Panc1 (cell line): ENCODE results near the gene KRTAP2-2. TPM values are rescaled to one million over a fixed set of nuclear protein-coding genes. Genes with fewer than 3 reads are reported as not detected.

Experiments
- ATAC-seq: fragments of 200-7000 bp; cut with Tn5 transposase; 2 replicates; pipeline ENCODE4 v1.9.1; 2020; ENCODE audit warnings: mild to moderate bottlenecking, moderate library complexity
- BruUV-seq: library from RNA; stranded (reverse); fragments of 400-500 nt; replicated peaks from 2 replicates; lab custom pipeline; 2021; lab: Mats Ljungman, UMichigan
- CTCF ChIA-PET: fragments of 300-600 bp; sonication (Branson Sonifier 250); formaldehyde crosslinking; loops from one replicate; lab custom pipeline; 2022; ENCODE audit warnings: antibody characterized with exemption; lab: Charles Lee
- POLR2A ChIA-PET: fragments of 300-600 bp; sonication (Branson Sonifier 250); formaldehyde crosslinking; loops from one replicate; lab custom pipeline; 2022; ENCODE audit warnings: antibody characterized with exemption; lab: Charles Lee
- DNase-seq: peaks from one replicate; pipeline ENCODE4 v3.0.0-alpha.2; 2010; ENCODE audit warnings: low read depth, low spot score
- H3K27ac ChIP-seq: 2 replicates; pipeline ENCODE4 v1.5.1; 2011; ENCODE audit warnings: mild to moderate bottlenecking, low read length, inconsistent platforms
- H3K27me3 ChIP-seq: fragments of 200-500 bp; sonication (Bioruptor generic); 2 replicates; pipeline ENCODE4 v1.6.0; 2014; ENCODE audit warnings: low read length, inconsistent platforms; ENCODE audit not compliant: control insufficient read depth, insufficient read depth
- H3K36me3 ChIP-seq: fragments of 200-500 bp; sonication (Bioruptor generic); 2 replicates; pipeline ENCODE4 v1.5.1; 2014; ENCODE audit warnings: inconsistent platforms, mild to moderate bottlenecking, low read length, moderate library complexity; ENCODE audit not compliant: control insufficient read depth, insufficient read depth
- H3K4me1 ChIP-seq: 2 replicates; pipeline ENCODE4 v1.5.1; 2011; ENCODE audit warnings: inconsistent platforms, mild to moderate bottlenecking, low read length, moderate library complexity; ENCODE audit not compliant: control insufficient read depth, insufficient read depth
- H3K4me3 ChIP-seq, 2 experiments: 2 replicates each; pipeline ENCODE4 v1.5.1; 2011 to 2012; ENCODE audit warnings: low read depth in 2 of 2, low read length in 2 of 2, mild to moderate bottlenecking in 2 of 2, inconsistent platforms in 1 of 2, moderate library complexity in 1 of 2
- H3K9me3 ChIP-seq: fragments of 200-500 bp; sonication (Bioruptor generic); 2 replicates; pipeline ENCODE4 v1.5.1; 2014; ENCODE audit warnings: low read depth, mild to moderate bottlenecking, inconsistent platforms, low read length, moderate library complexity; ENCODE audit not compliant: control insufficient read depth, insufficient read depth
- POLR2AphosphoS5 ChIP-seq: IDR thresholded peaks from 2 replicates; pipeline ENCODE4 v1.6.1; 2012; ENCODE audit warnings: mild to moderate bottlenecking, low read depth, low read length, moderate library complexity
- SIN3A ChIP-seq: IDR thresholded peaks from 2 replicates; pipeline ENCODE4 v1.6.1; 2012; ENCODE audit warnings: low read depth, mild to moderate bottlenecking, low read length, moderate library complexity, borderline replicate concordance; ENCODE audit not compliant: insufficient read depth
- TCF7L2 ChIP-seq: IDR thresholded peaks from 2 replicates; pipeline ENCODE4 v1.6.1; 2011; ENCODE audit warnings: mild to moderate bottlenecking, low read depth, low read length, inconsistent platforms
- in situ Hi-C: cut with HindIII; loops from 2 replicates; pipeline ENCODE4 v1.10.0; 2016; ENCODE audit warnings: low sequenced_read_pairs, low pct_unique_long_range_greater_than_20kb
- intact Hi-C: fragments of 100-400 bp; cut with micrococcal nuclease; formaldehyde crosslinking; loops from one replicate; pipeline ENCODE4 v1.10.0; 2022; ENCODE audit not compliant: unreplicated experiment
- total RNA-seq: library from RNA; stranded (reverse); gene quantifications from one replicate; pipeline ENCODE4 v1.2.1, GENCODE V29; 2021; ENCODE audit not compliant: unreplicated experiment
- TF ChIP-seq, protein P1 (sequence below): fragments of 450-650 bp; IDR thresholded peaks from 2 replicates; pipeline ENCODE4 v1.5.1; 2017; ENCODE audit warnings: mild to moderate bottlenecking
- TF ChIP-seq, protein P2 (sequence below), 2 experiments: IDR thresholded peaks; 2 replicates each; pipeline ENCODE4 v1.6.1; 2011 to 2012; ENCODE audit warnings: low read depth in 2 of 2, control low read depth in 1 of 2, low read length in 1 of 2, mild to moderate bottlenecking in 1 of 2, moderate library complexity in 1 of 2; ENCODE audit not compliant: insufficient read depth in 1 of 2

Gene KRTAP2-2
- total RNA-seq, 1 experiment from 2014 or later: not detected

DNA sequence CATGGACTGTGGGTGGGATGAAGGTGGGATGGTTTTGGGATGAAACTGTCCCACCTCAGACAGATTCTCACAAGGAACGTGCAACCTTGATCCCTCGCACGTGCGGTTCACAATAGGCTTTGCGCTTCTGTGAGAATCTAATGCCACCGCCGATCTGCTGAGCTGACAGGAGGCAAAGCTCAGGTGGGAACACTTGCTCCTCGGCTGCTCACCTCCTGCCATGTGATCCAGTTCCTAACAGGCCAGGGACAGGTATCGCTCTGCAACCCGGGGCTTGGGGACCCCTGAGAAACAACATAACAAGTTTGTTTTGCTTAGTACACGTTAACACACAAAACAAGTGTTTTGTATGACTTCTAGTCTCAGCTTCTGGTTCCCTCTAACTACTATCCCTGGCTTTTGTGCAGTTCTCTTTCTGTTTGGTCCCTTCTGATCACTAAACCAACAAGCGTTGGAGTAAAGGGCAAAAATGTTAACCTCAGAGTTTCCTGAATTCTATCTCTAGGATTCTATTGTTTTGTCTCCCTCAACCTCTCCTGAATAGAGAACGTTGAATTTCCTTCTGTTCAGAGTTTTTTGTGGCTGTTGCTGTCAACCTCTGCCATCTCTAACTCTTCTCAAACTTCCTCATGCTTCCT lies 38.3 kb downstream of the KRTAP2-2 start:
- no TSS peak for BruUV-seq
- no peaks in the 10 kb centered on the region for H3K9me3 ChIP-seq
- H3K27ac ChIP-seq: no peak overlapping the region
- TF ChIP-seq, protein P1, sequence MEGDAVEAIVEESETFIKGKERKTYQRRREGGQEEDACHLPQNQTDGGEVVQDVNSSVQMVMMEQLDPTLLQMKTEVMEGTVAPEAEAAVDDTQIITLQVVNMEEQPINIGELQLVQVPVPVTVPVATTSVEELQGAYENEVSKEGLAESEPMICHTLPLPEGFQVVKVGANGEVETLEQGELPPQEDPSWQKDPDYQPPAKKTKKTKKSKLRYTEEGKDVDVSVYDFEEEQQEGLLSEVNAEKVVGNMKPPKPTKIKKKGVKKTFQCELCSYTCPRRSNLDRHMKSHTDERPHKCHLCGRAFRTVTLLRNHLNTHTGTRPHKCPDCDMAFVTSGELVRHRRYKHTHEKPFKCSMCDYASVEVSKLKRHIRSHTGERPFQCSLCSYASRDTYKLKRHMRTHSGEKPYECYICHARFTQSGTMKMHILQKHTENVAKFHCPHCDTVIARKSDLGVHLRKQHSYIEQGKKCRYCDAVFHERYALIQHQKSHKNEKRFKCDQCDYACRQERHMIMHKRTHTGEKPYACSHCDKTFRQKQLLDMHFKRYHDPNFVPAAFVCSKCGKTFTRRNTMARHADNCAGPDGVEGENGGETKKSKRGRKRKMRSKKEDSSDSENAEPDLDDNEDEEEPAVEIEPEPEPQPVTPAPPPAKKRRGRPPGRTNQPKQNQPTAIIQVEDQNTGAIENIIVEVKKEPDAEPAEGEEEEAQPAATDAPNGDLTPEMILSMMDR: no peak
- TF ChIP-seq POLR2AphosphoS5 (no peak), TCF7L2 (no peak)
- TF ChIP-seq, protein P2, sequence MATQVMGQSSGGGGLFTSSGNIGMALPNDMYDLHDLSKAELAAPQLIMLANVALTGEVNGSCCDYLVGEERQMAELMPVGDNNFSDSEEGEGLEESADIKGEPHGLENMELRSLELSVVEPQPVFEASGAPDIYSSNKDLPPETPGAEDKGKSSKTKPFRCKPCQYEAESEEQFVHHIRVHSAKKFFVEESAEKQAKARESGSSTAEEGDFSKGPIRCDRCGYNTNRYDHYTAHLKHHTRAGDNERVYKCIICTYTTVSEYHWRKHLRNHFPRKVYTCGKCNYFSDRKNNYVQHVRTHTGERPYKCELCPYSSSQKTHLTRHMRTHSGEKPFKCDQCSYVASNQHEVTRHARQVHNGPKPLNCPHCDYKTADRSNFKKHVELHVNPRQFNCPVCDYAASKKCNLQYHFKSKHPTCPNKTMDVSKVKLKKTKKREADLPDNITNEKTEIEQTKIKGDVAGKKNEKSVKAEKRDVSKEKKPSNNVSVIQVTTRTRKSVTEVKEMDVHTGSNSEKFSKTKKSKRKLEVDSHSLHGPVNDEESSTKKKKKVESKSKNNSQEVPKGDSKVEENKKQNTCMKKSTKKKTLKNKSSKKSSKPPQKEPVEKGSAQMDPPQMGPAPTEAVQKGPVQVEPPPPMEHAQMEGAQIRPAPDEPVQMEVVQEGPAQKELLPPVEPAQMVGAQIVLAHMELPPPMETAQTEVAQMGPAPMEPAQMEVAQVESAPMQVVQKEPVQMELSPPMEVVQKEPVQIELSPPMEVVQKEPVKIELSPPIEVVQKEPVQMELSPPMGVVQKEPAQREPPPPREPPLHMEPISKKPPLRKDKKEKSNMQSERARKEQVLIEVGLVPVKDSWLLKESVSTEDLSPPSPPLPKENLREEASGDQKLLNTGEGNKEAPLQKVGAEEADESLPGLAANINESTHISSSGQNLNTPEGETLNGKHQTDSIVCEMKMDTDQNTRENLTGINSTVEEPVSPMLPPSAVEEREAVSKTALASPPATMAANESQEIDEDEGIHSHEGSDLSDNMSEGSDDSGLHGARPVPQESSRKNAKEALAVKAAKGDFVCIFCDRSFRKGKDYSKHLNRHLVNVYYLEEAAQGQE (IDR thresholded peaks at IDR 0.05; ENCODE audit: insufficient read depth in 1 of 2, low read depth in 2 of 2, low read length in 1 of 2): no peak
- no peaks in the 10 kb centered on the region for H3K4me1 ChIP-seq
- intact Hi-C loops (no loop called here), in situ Hi-C loops (no loop called here)
- ATAC-seq (no peak), DNase-seq (no peak)
- POLR2A ChIA-PET: no interaction called here
- no peaks in the 10 kb centered on the region for H3K36me3 ChIP-seq
- CTCF ChIA-PET: no interaction called here
- H3K27me3 ChIP-seq: no peaks in the 10 kb centered on the region; the same call in 1 of the 2 replicates
- H3K4me3 ChIP-seq: no peak overlapping the region

DNA sequence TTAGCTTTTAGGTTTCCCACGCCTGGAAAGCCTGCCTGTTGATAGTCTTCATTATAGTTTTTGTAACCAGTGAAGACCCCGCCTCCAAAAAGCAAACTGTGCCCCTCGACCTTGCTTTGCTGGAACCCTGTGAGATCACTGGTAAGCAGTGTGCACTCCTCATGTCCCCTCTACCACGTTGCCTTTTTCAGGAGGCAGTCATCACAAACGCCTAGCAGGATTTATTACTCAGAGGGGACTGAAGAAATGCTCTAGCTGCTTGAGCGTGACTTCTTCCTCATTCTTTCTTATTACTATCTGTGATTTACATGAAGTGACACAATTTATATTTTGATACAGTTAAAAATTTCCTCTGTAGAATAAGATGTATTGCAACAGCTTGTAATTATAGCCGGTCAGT lies 39.6 kb downstream of the KRTAP2-2 start:
- Histone ChIP-seq H3K4me3 (no peak overlapping the region), H3K27ac (no peak overlapping the region), H3K9me3 (no peaks in the 10 kb centered on the region), H3K4me1 (no peaks in the 10 kb centered on the region), H3K36me3 (no peaks in the 10 kb centered on the region), H3K27me3 (no peaks in the 10 kb centered on the region; the same call in 1 of the 2 replicates)
- DNase-seq (no peak), ATAC-seq (no peak)
- POLR2A ChIA-PET: no interaction called here
- BruUV-seq: no TSS peak
- CTCF ChIA-PET: no interaction called here
- intact Hi-C loops: no loop called here
- in situ Hi-C loops: no loop called here
- TF ChIP-seq POLR2AphosphoS5 (no peak), TCF7L2 (no peak), SIN3A (no peak)
- TF ChIP-seq, protein P1: no peak
- TF ChIP-seq, protein P2 (IDR thresholded peaks at IDR 0.05; ENCODE audit: insufficient read depth in 1 of 2, low read depth in 2 of 2, low read length in 1 of 2): no peak
